NOMO-1 treated with dmso at 0.1 percent for 144 hours (cell line): Measurements from ENCODE around the gene MED23.

Experiments
- DNase-seq: peaks from one replicate; lab custom pipeline; 2025; ENCODE audit not compliant: unreplicated experiment; lab: John Stamatoyannopoulos, UW

Gene MED23

GRCh38 chr6:131627724-131628682 is at the start of gene MED23:
Gene MED23, minus strand, starts transcription at chr6:131628242. Its CDS starts 193 bp downstream, at chr6:131628049.
- peak; percentile 82 for DNase-seq

- no peak for DNase-seq
These were observed 45.1 kb upstream of the MED23 start for GRCh38 chr6:131673184-131673583.

DNA sequence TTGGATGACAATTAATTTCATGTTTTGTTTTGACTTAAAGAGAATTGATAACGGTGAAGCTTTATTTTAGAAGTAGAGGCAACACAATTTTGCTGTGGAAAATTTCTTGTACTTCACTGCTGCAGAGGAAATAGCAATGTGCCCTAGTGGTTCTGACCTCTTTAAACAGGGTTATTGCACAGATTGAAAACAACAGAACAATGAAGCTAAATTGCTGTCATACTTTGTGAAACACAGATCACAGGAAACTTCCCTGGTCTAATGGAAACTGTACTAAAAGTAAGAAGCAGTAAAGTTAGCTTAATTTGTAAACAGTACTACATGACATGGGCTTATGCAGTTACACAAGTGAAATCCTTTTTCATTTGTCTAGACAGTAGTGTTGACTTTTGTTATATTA is 41.8 kb upstream of the MED23 start:
- DNase-seq, result no peak

GRCh38 chr6:131663578-131664165 is 35.6 kb upstream of the MED23 start:
- DNase-seq, result no peak

GRCh38 chr6:131660195-131660594 is 32.2 kb upstream of the MED23 start:
- DNase-seq, result peak; percentile 6

GRCh38 chr6:131658287-131658686 is 30.2 kb upstream of the MED23 start:
- DNase-seq, result no peak

DNA sequence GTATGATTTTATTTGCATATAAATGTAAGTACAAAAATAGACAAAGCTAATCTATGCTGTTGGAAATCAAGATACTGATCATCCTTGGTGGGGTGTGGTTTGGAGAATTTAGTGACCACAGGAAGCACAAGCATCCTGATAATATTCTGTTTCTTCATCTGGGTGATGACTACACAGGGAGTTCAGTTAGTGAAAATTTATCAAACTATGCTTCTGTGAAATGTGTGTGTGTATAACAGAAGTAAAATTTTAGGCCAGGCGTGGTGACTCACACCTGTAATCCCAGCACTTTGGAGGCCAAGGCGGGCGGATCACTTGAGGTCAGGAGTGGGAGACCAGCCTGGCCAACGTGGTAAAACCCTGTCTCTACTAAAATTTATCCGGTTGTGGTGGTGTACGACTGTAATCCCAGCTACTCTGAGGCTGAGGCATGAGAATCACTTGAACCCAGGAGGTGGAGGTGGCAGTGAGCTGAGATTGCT is 29.6 kb upstream of the MED23 start:
- no peak for DNase-seq

DNA sequence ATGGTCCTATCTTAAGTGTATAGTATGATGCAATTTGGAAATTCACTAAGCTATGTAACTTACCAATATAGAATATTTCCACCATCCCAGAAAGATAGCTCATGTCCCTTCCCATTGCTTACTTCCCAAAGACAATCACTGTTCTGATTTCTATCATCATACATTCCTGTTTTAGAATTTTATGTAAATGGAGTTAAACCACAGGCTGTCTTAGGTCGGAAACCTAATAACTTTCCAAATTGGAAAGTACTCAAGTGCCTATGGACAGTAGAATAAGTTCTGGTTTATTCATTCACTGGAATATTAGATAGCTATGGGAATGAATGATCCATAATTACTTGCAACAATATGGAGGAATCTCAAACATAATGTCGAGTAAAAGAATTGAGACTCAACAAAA is 29.2 kb upstream of the MED23 start:
- DNase-seq, result no peak

DNA sequence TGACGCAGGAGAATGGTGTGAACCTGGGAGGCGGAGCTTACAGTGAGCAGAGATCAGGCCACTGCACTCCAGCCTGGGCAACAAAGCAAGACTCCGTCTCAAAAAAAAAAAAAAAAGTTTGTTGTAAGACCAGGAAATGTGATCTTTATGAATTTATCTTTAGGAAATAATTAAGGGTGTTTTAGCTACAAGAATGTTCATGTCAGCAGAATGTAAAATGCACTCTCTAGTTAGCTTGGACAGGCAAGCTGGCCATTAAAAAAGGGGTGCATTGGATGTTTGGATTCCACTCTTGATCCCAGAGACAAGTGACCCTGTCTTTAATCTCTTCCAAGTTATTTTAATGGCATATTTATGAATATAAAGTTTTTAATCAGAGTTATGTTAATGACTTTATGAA is 28.6 kb upstream of the MED23 start:
- no peak for DNase-seq

DNA sequence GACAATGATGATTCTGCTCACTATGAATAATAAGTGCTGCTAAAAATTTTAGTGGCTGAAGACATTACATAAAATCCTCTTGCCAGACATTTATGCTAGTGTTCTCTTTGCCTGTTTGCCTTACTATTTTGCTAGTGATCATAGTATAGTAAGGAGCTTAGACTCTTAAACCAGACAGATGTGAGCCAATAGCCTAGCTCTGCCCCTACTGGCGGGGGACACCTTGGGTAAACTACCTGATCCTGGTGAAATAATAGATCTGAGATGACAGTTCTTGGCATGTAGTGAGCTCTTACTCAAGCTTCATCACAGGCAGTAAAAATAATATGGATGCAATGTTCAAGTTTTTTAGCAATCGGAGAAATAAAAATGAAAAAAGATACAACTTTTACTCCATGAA is 27.9 kb upstream of the MED23 start:
- DNase-seq, result no peak

GRCh38 chr6:131655387-131655786 is 27.3 kb upstream of the MED23 start:
- DNase-seq, result no peak

DNA sequence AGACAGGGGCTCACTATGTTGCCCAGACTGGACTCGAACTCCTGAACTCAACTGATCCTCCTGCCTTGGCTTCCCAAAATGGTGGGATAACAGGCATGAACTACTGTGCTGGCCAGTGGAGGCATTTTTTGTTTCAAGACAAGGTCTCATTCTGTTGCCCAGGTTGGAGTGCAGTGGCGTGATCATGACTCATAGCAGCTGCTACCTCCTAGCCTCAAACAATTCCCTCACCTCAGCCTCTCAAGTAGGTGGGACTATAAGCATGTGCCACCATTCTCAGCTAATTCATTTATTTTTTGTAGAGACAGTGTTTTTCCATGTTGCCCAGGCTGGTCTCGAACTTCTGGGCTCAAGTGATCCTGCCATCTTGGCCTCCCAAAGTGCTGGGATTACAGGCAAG is 26.3 kb upstream of the MED23 start:
- no peak for DNase-seq

DNA sequence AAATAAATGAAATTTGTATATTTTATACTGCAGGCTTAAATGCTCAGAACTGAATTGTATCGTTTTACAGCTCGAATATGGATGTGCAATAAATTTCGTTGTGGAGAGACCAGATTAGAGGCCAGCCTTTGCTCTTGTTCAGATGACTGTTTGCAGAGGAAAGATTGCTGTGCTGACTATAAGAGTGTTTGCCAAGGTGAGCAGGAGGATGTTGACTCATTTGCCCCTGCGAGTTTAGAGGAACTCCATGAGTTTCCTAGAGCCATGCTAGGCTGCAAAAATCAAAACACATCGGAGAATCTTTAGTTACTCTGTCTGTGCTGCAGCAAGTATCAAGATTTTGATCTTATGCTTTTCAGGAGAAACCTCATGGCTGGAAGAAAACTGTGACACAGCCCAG is 24.4 kb upstream of the MED23 start:
- no peak for DNase-seq

GRCh38 chr6:131651782-131652181 is 23.7 kb upstream of the MED23 start:
- no peak for DNase-seq

DNA sequence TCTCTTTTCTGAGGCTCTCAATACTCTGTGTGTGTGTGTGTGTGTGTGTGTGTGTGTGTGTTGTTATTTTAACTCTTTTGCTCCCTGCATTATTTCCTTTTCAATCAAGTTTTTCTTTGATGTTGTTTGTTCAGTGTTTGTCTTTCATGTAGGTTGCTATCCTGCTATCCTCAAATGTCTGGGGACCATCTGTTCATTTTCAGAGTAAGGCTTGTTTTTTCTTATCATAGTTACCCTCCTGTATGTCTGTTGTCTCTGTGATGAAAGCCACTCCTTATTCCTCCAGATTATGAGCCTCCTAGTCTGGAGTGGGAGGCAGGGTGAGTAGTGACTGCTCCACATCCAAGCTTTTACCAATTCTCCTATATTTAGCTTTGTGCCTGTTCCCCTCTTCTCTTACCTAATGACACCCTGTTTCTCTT is 18.2 kb upstream of the MED23 start:
- no peak for DNase-seq

DNA sequence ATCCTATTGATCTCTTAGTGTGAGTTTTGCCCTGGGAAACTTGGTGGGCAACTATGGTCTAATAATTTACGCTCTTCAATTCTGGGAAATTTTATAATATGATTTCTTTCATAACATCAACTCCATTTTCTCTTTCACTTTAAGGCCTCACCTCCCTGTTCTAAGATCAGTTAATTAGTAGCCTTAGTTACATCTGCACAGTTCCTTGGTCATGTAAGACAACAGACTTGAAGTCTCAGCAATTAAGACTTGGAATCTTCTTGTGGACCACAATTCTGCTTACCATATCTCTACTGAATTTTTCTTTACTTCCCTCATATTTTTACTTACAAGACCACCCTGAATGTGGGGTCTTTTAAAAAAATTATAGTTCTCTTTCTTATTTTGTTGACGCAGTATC is 17.8 kb upstream of the MED23 start:
- no peak for DNase-seq

DNA sequence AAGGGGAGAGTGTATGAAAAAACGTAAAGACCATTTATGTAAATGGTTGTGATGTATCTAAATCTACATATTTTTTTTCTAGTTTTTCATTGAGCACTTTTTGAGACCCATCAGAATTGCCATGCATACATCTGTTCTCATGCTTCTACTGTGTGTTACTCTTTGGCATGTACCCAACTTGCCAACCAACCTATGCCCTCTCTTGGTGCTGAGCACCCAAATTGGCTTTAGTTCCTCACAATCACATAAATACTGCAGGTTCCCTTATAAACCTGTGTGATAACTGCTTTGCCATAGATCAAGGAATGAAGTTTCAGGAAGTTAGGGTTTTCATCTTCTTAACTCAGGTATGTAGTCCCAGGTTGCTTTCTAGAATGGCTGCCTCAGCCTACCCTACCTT is 16.9 kb upstream of the MED23 start:
- no peak for DNase-seq

DNA sequence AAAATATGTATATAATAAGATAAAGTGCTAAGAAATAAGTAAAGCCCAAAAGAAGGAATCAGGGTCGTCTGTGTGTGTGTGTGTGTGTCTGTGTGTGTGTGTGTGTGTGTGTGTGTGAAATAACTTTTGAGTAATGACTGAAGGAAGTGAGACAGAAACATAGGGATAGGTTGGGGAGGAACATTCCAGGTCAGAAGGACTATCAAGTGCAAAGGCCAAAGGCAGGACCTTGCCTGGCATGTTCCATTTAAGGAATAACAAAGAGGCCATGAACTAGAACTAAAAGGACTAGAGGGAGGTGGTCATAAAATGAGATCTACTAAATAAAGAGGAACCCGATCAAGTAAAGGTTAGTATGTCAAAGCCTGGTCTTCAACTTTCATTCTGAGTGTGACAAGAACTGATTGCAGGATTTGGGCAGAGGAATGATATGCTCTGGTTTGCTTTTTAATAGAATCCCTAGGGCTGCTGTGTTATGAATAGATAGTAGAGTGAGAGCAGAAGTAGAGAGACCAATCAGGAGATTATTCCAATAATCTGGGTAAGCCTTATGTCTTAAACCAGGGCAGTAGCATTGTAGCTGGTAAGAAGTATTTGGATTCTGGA is 15.9 kb upstream of the MED23 start:
- no peak for DNase-seq

- no peak for DNase-seq
These were observed 15.1 kb upstream of the MED23 start for GRCh38 chr6:131642987-131643611.

- no peak for DNase-seq
These were observed 14.5 kb upstream of the MED23 start for GRCh38 chr6:131642565-131642964.

GRCh38 chr6:131641554-131641953 is 13.5 kb upstream of the MED23 start:
- no peak for DNase-seq
